ENCODE data around the gene RPS27. TPM values are rescaled to one million over a fixed set of nuclear protein-coding genes. Genes with fewer than 3 reads are reported as not detected.
A peak's percentile ranks its signal among the peaks of the same experiment; 100 is the strongest.

Gene RPS27
- total and polyA plus RNA-seq, 2 donors (not counting 1 experiment from before 2014, with no cell fraction given): 4,812 to 15,978 TPM

DNA sequence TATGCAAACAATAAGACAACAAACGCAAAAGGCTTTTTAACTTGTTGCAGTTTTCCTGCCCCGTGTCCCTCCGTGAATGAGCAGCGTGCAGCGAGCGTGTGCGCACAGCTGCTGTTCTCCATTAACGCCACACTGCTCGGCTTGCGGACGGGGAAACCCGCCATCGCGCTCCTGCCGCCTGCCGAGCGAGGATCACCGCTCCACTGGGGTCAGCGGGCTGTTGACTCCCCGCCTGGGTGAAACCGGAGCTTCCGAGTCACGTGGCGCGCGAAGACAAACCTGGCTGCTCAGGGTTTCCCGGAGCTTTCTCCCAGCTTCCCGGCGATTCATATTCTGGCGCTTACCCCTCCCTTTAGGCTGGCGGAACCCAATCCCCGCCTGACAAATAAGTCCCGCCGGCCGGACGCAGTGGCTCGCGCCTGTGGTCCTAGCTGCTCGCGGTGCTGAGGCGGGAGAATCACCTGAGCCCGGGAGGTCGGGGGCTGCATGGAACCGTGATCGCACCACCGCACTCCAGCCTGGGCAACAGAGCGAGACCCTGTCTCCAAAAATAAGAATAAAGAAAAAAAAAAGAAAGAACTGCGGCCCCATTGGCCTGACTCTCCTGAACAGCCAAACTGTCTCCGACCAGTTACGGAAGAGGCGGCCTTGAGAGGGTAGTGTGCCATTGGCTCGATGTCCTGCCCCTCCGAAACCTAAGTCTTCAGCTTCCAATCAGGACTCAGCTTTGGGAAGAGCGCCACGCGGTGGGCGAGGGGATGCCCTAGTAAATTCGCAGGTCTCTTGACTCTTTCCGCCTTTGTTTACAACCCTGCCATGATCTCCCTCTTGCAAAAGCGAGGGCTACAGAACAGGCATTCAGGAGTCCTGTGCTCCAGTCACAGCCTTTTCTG lies 23.2 kb upstream of the RPS27 start, which contains the start of gene CREB3L4:
TSS of gene CREB3L4 (plus strand) at position 796 of the 893 bp plus-strand sequence. CDS start 624 bp downstream, outside the sequence.
- no peaks in the 10 kb centered on the region for H3K9me3 ChIP-seq (ENCODE audit: control extremely low read depth in 1 of 3, control insufficient read depth in 2 of 3, insufficient read depth in 1 of 3, low read length in 2 of 3)
- H3K4me1 ChIP-seq (ENCODE audit: control insufficient read depth in 2 of 2, insufficient read depth in 2 of 2, low read length in 2 of 2): peaks cover 43 to 51% of the 10 kb centered on the region in 2 donors
- TF ChIP-seq, protein P1, sequence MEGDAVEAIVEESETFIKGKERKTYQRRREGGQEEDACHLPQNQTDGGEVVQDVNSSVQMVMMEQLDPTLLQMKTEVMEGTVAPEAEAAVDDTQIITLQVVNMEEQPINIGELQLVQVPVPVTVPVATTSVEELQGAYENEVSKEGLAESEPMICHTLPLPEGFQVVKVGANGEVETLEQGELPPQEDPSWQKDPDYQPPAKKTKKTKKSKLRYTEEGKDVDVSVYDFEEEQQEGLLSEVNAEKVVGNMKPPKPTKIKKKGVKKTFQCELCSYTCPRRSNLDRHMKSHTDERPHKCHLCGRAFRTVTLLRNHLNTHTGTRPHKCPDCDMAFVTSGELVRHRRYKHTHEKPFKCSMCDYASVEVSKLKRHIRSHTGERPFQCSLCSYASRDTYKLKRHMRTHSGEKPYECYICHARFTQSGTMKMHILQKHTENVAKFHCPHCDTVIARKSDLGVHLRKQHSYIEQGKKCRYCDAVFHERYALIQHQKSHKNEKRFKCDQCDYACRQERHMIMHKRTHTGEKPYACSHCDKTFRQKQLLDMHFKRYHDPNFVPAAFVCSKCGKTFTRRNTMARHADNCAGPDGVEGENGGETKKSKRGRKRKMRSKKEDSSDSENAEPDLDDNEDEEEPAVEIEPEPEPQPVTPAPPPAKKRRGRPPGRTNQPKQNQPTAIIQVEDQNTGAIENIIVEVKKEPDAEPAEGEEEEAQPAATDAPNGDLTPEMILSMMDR (IDR thresholded peaks at IDR 0.05): peak; percentile 39
- TF ChIP-seq EZH2 (IDR thresholded peaks at IDR 0.05; ENCODE audit: borderline replicate concordance, insufficient read depth, low read depth, low read length, poor library complexity, severe bottlenecking): no peak
- peak; percentile 94 for DNase-seq
- H3K79me2 ChIP-seq (ENCODE audit: control insufficient read depth, insufficient read depth, low read length): peaks cover 49% of the 10 kb centered on the region
- Mint-ChIP-seq H3K4me1 (peaks cover 49% of the 10 kb centered on the region), H3K9me3 (ENCODE audit: insufficient read depth) (no peaks in the 10 kb centered on the region), H3K4me3 (peak within 1 kb of the TSS; percentile 98), H3K27me3 (no peaks in the 10 kb centered on the region), H3K27ac (peak within 1 kb of the TSS; percentile 99)
- peak within 1 kb of the TSS; percentile 95 for H3K4me2 ChIP-seq (replicated peaks; ENCODE audit: low read depth, low read length, poor library complexity, severe bottlenecking)
- ChIA-PET POLR2A (interaction anchor here (0.6 to 5.3 kb wide), 14 partner anchors 10 to 333 kb away, joined by 3 to 64 read pairs (median 4); partner anchors contain the start of genes CHTOP, CRTC2, DENND4B and GATAD2B), CTCF (interaction anchor here (0.6 to 7.5 kb wide), 16 partner anchors 9 to 333 kb away, joined by 3 to 65 read pairs (median 4); partner anchors contain the start of genes CRTC2, DENND4B, GATAD2B and JTB)
- H4K20me1 ChIP-seq (ENCODE audit: control insufficient read depth, insufficient read depth, low read length, poor library complexity, severe bottlenecking): no peaks in the 10 kb centered on the region
- peak within 1 kb of the TSS; percentile 91 to 94 for H3K27ac ChIP-seq (ENCODE audit: low read length in 2 of 2)
- H3K27me3 ChIP-seq (replicated peaks in 1 of 4; ENCODE audit: control extremely low read depth in 1 of 4, control insufficient read depth in 3 of 4, insufficient read depth in 4 of 4, low read length in 3 of 4): no peaks in the 10 kb centered on the region
- H3K36me3 ChIP-seq (replicated peaks in 1 of 2; ENCODE audit: control extremely low read depth in 1 of 2, control insufficient read depth in 1 of 2, extremely low read depth in 1 of 2, insufficient read depth in 2 of 2, low read length in 1 of 2): no peaks in the 10 kb centered on the region
- peak within 1 kb of the TSS; percentile 73 to 95 (median 90) for H3K4me3 ChIP-seq (ENCODE audit: control extremely low read depth in 1 of 5, extremely low read depth in 1 of 5, insufficient read depth in 1 of 5, low read depth in 2 of 5, low read length in 4 of 5)
- intact Hi-C loops (cut with micrococcal nuclease): loop anchor here (1.0 kb wide), 4 partner anchors 9 to 44 kb away; partner anchors contain the start of genes CRTC2, DENND4B and JTB
- peak; percentile 82 for ATAC-seq (ENCODE audit: low read depth)
- peak within 1 kb of the TSS; percentile 93 for H2AFZ ChIP-seq (ENCODE audit: insufficient read depth, low read depth, low read length, poor library complexity, severe bottlenecking)
- peak within 1 kb of the TSS; percentile 90 for H3K9ac ChIP-seq (ENCODE audit: low read length)
- under 1% methylated on average over 59 of the region's 60 CpGs for WGBS (ENCODE audit: insufficient coverage)
